Measurements from ENCODE around the gene PCOLCE2. TPM values are rescaled to one million over a fixed set of nuclear protein-coding genes. Genes with fewer than 3 reads are reported as not detected.

The PCOLCE2 gene
- total RNA-seq, 4 donors from 2014 or later, result 3.2 to 13.3 (median 6.7) TPM

DNA sequence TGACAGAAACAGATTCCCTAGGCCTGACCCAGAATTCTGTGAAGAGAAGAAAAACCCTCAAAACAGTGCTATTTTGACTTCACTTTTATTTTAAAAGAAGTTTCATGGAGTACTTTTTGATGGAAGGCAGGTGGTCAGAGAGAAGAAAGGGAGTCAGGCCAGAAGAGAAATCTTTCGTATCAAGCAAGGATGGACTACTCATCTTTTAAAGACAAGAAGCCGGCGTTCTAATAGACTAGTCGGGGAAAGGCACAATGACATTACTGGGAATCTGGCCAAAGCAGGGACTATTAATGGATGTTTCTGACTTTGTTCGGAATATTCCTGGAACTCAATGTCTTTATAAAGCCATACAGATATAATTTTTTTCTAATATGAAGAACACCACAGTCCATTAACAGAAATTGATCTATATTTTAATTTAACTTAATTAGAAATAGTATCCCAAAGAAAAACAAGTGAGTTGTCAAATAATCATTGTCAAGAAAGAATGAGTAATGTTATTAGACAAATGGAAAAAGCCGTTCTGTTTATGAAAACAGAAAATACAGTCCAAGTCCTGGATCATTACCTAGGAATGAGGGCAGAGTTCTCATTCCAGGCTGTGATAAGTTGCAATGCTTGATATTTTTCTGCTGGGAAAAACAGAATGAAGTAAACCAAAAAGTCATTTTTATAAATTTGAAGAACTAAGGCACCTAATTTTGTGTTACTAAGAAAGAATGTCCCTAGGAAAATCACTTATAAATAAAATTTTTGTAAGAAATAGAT lies 23.7 kb upstream of the PCOLCE2 start:
- H3K9me3 ChIP-seq, result no peaks in the 10 kb centered on the region
- TF ChIP-seq, protein P1, sequence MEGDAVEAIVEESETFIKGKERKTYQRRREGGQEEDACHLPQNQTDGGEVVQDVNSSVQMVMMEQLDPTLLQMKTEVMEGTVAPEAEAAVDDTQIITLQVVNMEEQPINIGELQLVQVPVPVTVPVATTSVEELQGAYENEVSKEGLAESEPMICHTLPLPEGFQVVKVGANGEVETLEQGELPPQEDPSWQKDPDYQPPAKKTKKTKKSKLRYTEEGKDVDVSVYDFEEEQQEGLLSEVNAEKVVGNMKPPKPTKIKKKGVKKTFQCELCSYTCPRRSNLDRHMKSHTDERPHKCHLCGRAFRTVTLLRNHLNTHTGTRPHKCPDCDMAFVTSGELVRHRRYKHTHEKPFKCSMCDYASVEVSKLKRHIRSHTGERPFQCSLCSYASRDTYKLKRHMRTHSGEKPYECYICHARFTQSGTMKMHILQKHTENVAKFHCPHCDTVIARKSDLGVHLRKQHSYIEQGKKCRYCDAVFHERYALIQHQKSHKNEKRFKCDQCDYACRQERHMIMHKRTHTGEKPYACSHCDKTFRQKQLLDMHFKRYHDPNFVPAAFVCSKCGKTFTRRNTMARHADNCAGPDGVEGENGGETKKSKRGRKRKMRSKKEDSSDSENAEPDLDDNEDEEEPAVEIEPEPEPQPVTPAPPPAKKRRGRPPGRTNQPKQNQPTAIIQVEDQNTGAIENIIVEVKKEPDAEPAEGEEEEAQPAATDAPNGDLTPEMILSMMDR (IDR thresholded peaks at IDR 0.05), result no peak
- no peak for TF ChIP-seq EP300 (IDR thresholded peaks at IDR 0.05)
- no peak for TF ChIP-seq POLR2A (IDR thresholded peaks at IDR 0.05)
- TF ChIP-seq POLR2AphosphoS5 (IDR thresholded peaks at IDR 0.05), result no peak
- DNase-seq (ENCODE audit: low spot score in 2 of 2), result no peak
- no peak overlapping the region for H3K27ac ChIP-seq
- 59% methylated on average over 6 of the region's 6 CpGs for WGBS
- H3K4me3 ChIP-seq, result no peak overlapping the region
- no peaks in the 10 kb centered on the region for H3K27me3 ChIP-seq
- H3K36me3 ChIP-seq, result no peaks in the 10 kb centered on the region
- H3K4me1 ChIP-seq, result no peaks in the 10 kb centered on the region

DNA sequence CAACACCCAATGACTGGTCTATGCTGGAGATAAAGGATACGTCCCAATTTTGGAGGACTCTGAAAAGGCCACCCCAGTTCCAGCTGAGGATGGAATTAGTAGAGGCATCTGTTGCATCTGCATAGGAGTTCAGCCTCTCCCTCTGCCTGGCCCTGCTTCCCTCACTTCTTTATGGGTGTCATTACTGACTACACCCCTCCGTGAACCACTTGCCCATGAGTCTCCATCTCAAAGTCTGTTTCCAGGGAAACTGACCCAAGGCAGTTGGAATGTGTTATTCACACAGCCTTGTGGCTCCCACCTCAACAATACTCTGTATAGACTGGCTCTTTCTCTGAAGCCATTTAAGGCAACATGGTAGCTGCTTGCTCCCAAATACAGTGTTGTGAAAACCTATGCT lies 21.4 kb upstream of the PCOLCE2 start:
- Histone ChIP-seq H3K27me3 (no peaks in the 10 kb centered on the region), H3K36me3 (no peaks in the 10 kb centered on the region), H3K4me1 (no peaks in the 10 kb centered on the region), H3K4me3 (no peak overlapping the region), H3K27ac (no peak overlapping the region), H3K9me3 (no peaks in the 10 kb centered on the region)
- TF ChIP-seq EP300 (IDR thresholded peaks at IDR 0.05), result no peak
- TF ChIP-seq, protein P1 (IDR thresholded peaks at IDR 0.05), result no peak
- no peak for TF ChIP-seq POLR2AphosphoS5 (IDR thresholded peaks at IDR 0.05)
- TF ChIP-seq POLR2A (IDR thresholded peaks at IDR 0.05), result no peak
- WGBS, result 60% methylated on average over 2 of the region's 2 CpGs
- DNase-seq (ENCODE audit: low spot score in 2 of 2), result no peak

DNA sequence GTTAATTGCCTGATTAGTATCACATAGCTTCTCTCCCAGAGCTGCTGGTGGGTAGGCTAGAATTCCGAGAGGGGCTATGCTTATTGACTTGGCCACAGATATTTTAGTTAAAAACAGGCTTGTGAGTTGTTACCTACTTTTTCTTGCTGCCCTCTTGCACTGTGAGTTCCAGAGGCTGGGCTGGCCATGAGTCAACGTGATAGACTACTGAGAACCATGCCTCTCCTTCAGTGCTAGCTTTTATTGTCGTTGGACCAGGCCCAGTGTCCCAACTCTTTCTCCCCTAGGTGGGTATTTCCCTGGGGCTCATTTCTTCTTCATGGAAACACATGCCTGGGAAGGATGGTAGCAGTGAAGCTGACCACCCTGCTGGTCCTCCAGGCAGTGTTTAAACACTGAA lies 20.4 kb upstream of the PCOLCE2 start:
- H3K4me1 ChIP-seq, result peaks cover 4% of the 10 kb centered on the region
- no peaks in the 10 kb centered on the region for H3K27me3 ChIP-seq
- no peaks in the 10 kb centered on the region for H3K36me3 ChIP-seq
- no peak for DNase-seq (ENCODE audit: low spot score in 2 of 2)
- H3K9me3 ChIP-seq, result no peaks in the 10 kb centered on the region
- TF ChIP-seq, protein P1 (IDR thresholded peaks at IDR 0.05), result no peak
- TF ChIP-seq POLR2AphosphoS5 (IDR thresholded peaks at IDR 0.05), result no peak
- TF ChIP-seq EP300 (IDR thresholded peaks at IDR 0.05), result no peak
- TF ChIP-seq POLR2A (IDR thresholded peaks at IDR 0.05), result no peak
- 91% methylated on average over 3 of the region's 3 CpGs for WGBS
- no peak overlapping the region for H3K27ac ChIP-seq
- no peak overlapping the region for H3K4me3 ChIP-seq

DNA sequence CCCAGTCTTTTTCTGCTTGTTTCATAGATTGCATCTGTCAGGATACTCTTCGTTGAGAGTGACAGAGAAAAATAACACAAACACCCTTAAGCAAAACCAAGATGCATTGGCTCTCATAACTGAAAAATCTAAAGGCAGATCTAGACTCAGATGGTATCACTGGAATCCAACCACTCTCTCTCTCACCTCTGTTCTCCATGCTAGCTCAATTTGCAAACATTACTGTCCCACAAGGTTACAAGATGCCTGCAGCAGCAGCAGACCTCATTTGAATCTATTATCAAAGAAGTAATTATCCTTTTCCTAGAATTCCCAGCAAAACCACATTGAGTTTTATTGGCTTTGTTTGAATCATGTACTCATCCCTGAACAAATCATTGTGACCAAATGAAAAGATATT lies 19.1 kb upstream of the PCOLCE2 start:
- DNase-seq (ENCODE audit: low spot score in 2 of 2), result no peak
- H3K4me3 ChIP-seq, result no peak overlapping the region
- H3K9me3 ChIP-seq, result no peaks in the 10 kb centered on the region
- H3K36me3 ChIP-seq, result no peaks in the 10 kb centered on the region
- whole genome bisulfite sequencing, result 27% methylated on average over 1 of the region's 1 CpG
- no peak for TF ChIP-seq EP300 (IDR thresholded peaks at IDR 0.05)
- TF ChIP-seq POLR2A (IDR thresholded peaks at IDR 0.05), result no peak
- TF ChIP-seq POLR2AphosphoS5 (IDR thresholded peaks at IDR 0.05), result no peak
- TF ChIP-seq, protein P1 (IDR thresholded peaks at IDR 0.05), result no peak
- no peaks in the 10 kb centered on the region for H3K27me3 ChIP-seq
- no peak overlapping the region for H3K27ac ChIP-seq
- peaks cover 5% of the 10 kb centered on the region for H3K4me1 ChIP-seq

DNA sequence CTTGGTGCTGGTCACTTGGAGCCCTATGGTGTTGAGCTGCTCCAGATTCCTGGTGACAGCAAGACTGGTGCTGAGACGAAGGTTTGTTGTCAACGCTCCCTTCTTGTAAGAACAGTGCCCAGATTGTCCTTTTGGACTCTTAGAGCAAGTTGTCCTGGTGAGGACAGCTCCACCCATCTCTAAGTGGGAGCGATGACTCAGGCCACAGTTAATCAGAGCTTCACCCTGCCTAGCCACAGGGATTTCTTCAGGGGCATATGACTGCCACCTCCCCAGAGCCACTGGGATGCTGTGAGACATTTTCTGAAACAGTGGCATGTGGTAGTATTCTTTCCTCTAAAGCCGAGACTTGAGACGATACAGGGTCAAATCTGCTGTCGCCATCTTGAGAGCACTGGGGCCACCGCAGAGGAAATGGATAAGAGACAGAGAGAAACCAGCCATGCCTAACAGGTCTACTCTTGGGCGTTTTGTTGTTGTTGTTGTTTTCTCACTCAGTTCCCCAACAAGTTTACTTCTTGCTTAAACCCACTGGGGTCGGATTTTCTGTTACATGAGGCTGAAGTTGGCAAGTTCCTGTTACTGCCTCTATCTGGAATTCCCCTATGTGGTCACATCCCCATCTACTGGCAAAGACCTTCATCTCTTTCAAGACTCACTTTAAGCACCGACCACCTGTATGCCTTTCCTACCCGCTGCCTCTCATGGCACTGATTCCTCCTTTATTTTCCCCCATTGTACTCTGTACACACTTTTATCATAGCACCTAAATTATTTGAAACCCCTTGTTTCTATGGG lies 16.0 kb upstream of the PCOLCE2 start:
- Histone ChIP-seq H3K27me3 (no peaks in the 10 kb centered on the region), H3K9me3 (no peaks in the 10 kb centered on the region), H3K4me1 (peaks cover 5% of the 10 kb centered on the region), H3K4me3 (no peak overlapping the region), H3K27ac (no peak overlapping the region), H3K36me3 (no peaks in the 10 kb centered on the region)
- 67% methylated on average over 10 of the region's 11 CpGs for WGBS
- TF ChIP-seq EP300 (IDR thresholded peaks at IDR 0.05) (no peak), POLR2AphosphoS5 (IDR thresholded peaks at IDR 0.05) (no peak), POLR2A (IDR thresholded peaks at IDR 0.05) (no peak)
- TF ChIP-seq, protein P1 (IDR thresholded peaks at IDR 0.05), result no peak
- DNase-seq (ENCODE audit: low spot score in 2 of 2), result no peak

Measured in suprapubic skin (tissue), 4 donors.